SK-N-SH (cell line): Measurements from ENCODE around the gene PRKCH.

Experiments used
- ELF1 ChIP-seq: IDR thresholded peaks from 2 replicates; pipeline ENCODE4 v1.4.0; 2012
- EP300 ChIP-seq, 2 experiments: IDR thresholded peaks; 2 replicates each; pipeline versions ENCODE4 v1.4.0 to v1.6.1; 2012; ENCODE audit warnings: borderline replicate concordance in 1 of 2, low read depth in 1 of 2, low read length in 1 of 2
- FOXM1 ChIP-seq: IDR thresholded peaks from 2 replicates; pipeline ENCODE4 v1.4.0; 2012; ENCODE audit warnings: low read depth, mild to moderate bottlenecking
- JUND ChIP-seq: IDR thresholded peaks from 2 replicates; pipeline ENCODE4 v1.4.0; 2012
- MXI1 ChIP-seq: IDR thresholded peaks from 2 replicates; pipeline ENCODE4 v1.6.1; 2012; ENCODE audit warnings: mild to moderate bottlenecking, low read depth, low read length, improper control_type of control experiment
- POLR2AphosphoS5 ChIP-seq: IDR thresholded peaks from 2 replicates; pipeline ENCODE4 v1.6.1; 2012; ENCODE audit warnings: low read depth, low read length
- RAD21 ChIP-seq: IDR thresholded peaks from 2 replicates; pipeline ENCODE4 v1.6.1; 2012; ENCODE audit warnings: mild to moderate bottlenecking, low read length
- RFX5 ChIP-seq: IDR thresholded peaks from 2 replicates; pipeline ENCODE4 v1.6.1; 2012; ENCODE audit warnings: mild to moderate bottlenecking, improper control_type of control experiment, low read length
- TAF1 ChIP-seq: IDR thresholded peaks from 2 replicates; pipeline ENCODE4 v1.6.1; 2012; ENCODE audit warnings: low read depth, mild to moderate bottlenecking, low read length, moderate library complexity, borderline replicate concordance
- TF ChIP-seq, protein P1 (sequence below): fragments of 200-600 bp; sonication (generic); IDR thresholded peaks from 2 replicates; pipeline ENCODE4 v1.6.1; 2017; ENCODE audit warnings: antibody characterized with exemption, mild to moderate bottlenecking, moderate library complexity
- TF ChIP-seq, protein P2 (sequence below): IDR thresholded peaks from 2 replicates; pipeline ENCODE4 v1.4.0; 2012; ENCODE audit warnings: low read depth
- TF ChIP-seq, protein P3 (sequence below): IDR thresholded peaks from 2 replicates; pipeline ENCODE4; 2012

DNA sequence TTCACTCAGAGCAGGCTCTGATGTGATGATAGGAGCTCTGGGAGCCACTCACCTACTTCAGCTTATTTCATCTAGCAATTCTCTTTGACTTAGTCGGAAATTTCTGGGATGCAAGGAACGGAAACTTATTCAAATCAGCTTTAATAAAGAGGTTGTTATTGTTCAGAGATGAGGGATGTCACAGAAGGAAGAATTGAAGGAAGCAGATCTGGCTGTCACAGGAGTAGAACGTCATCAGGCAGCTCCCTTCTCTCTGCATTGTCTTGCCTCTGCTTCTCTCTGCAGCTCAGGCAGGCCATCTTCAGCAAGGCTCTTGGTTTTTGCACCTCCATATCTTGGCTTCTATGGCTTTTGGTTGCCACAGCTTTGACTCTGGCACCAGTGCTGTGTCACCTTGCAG is 32.7 kb upstream of the PRKCH start:
- TF ChIP-seq, protein P1, sequence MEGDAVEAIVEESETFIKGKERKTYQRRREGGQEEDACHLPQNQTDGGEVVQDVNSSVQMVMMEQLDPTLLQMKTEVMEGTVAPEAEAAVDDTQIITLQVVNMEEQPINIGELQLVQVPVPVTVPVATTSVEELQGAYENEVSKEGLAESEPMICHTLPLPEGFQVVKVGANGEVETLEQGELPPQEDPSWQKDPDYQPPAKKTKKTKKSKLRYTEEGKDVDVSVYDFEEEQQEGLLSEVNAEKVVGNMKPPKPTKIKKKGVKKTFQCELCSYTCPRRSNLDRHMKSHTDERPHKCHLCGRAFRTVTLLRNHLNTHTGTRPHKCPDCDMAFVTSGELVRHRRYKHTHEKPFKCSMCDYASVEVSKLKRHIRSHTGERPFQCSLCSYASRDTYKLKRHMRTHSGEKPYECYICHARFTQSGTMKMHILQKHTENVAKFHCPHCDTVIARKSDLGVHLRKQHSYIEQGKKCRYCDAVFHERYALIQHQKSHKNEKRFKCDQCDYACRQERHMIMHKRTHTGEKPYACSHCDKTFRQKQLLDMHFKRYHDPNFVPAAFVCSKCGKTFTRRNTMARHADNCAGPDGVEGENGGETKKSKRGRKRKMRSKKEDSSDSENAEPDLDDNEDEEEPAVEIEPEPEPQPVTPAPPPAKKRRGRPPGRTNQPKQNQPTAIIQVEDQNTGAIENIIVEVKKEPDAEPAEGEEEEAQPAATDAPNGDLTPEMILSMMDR = no peak
- TF ChIP-seq MXI1 (no peak), EP300 (IDR thresholded peaks at IDR 0.05; ENCODE audit: borderline replicate concordance in 1 of 2, low read depth in 1 of 2, low read length in 1 of 2) (no peak), JUND (no peak), RFX5 (no peak), POLR2AphosphoS5 (no peak), ELF1 (no peak), TAF1 (no peak), RAD21 (no peak), FOXM1 (no peak)
- TF ChIP-seq, protein P2, sequence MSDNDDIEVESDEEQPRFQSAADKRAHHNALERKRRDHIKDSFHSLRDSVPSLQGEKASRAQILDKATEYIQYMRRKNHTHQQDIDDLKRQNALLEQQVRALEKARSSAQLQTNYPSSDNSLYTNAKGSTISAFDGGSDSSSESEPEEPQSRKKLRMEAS = no peak
- TF ChIP-seq, protein P3, sequence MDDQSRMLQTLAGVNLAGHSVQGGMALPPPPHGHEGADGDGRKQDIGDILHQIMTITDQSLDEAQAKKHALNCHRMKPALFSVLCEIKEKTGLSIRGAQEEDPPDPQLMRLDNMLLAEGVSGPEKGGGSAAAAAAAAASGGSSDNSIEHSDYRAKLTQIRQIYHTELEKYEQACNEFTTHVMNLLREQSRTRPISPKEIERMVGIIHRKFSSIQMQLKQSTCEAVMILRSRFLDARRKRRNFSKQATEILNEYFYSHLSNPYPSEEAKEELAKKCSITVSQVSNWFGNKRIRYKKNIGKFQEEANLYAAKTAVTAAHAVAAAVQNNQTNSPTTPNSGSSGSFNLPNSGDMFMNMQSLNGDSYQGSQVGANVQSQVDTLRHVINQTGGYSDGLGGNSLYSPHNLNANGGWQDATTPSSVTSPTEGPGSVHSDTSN = no peak
